Gastrocnemius medialis (tissue), 4 donors: ENCODE data around the gene MFAP3.

ENCODE experiments used
- POLR2A ChIP-seq, 2 donors: fragments of 450-650 bp; IDR thresholded peaks; one replicate each; pipeline ENCODE4 v1.6.1; 2017; ENCODE audit warnings: antibody characterized with exemption in 2 of 2, mild to moderate bottlenecking in 2 of 2, moderate library complexity in 2 of 2
- TF ChIP-seq, protein P1 (sequence below), 5 experiments: fragments of 450-650 bp in 3 of 5; fragments of 200-600 bp in 2 of 5; sonication (generic) in 2 of 5; IDR thresholded peaks in 4 of 5; conservative IDR thresholded peaks in 1 of 5; 1 replicate in 4 of 5; 2 replicates in 1 of 5; pipeline ENCODE4 v1.5.1; 2016 to 2019; ENCODE audit warnings: antibody characterized with exemption in 5 of 5, mild to moderate bottlenecking in 3 of 5, moderate library complexity in 3 of 5

DNA sequence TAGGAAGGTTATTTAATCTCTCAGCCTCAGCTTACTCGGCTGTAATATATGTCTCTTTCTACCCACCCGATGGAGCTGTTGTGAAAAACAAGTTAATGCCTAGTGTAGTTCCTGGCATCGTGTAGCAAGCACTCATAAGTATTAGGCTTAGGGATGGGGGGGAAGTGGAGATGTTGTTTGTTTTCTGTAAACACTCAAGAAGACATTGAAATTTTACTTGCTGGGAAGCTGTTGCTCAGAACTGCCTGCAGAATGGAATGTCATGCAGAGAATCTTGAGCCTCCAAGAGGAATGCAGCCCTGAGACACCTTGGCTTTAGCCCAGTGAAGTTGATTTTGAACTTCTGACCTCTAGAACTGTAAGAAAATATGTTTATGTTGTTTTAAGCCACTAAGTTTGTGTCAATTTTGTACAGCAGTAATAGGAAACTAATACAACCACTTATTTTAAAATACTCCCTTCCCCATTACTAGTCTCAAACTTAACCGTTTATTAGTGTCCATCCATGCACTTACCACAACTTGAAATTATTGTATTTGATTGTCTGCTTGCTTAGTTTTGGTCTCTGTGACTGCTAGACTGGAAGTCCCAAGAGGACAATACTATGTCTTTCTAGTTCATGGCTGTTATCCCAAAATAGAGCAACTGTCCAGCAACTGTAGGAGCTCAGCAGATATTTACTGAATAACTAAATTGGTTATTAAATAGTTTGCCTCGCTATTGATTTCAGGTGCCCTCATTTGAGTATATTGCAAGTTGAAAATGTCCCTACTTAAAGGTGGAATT is 53.8 kb downstream of the MFAP3 start:
- TF ChIP-seq, protein P1, sequence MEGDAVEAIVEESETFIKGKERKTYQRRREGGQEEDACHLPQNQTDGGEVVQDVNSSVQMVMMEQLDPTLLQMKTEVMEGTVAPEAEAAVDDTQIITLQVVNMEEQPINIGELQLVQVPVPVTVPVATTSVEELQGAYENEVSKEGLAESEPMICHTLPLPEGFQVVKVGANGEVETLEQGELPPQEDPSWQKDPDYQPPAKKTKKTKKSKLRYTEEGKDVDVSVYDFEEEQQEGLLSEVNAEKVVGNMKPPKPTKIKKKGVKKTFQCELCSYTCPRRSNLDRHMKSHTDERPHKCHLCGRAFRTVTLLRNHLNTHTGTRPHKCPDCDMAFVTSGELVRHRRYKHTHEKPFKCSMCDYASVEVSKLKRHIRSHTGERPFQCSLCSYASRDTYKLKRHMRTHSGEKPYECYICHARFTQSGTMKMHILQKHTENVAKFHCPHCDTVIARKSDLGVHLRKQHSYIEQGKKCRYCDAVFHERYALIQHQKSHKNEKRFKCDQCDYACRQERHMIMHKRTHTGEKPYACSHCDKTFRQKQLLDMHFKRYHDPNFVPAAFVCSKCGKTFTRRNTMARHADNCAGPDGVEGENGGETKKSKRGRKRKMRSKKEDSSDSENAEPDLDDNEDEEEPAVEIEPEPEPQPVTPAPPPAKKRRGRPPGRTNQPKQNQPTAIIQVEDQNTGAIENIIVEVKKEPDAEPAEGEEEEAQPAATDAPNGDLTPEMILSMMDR (IDR thresholded peaks at IDR 0.05 in 4 of 5, conservative IDR thresholded peaks at IDR 0.05 in 1 of 5), result no peak
- TF ChIP-seq POLR2A (IDR thresholded peaks at IDR 0.05), result no peak
